Measurements from ENCODE around the gene SORL1.
"Not testable (repeated sequence)": the region's sequence is repeated elsewhere in the genome, so short reads cannot be mapped to it uniquely, and the experiment has no call there.

SORL1 gene

GRCh38 chr11:121451986-121452608, at the start of gene SORL1:
Gene SORL1, plus strand, starts transcription at chr11:121452314. Its CDS starts 18 bp downstream, at chr11:121452332.
- ChIA-PET POLR2A (no interaction called here), CTCF (interaction anchor here (0.6 to 1.5 kb wide), 4 partner anchors 9 to 61 kb away, joined by 3 to 4 read pairs (median 4); no protein-coding TSS in a partner anchor)
- TF ChIP-seq ELF4 (IDR thresholded peaks at IDR 0.05) (no peak), FOXA1 (IDR thresholded peaks at IDR 0.05) (no peak), SUZ12 (IDR thresholded peaks at IDR 0.05) (no peak), ARNT (IDR thresholded peaks at IDR 0.05) (0 out of 2 replicates have a peak, but pooled peaks have one; percentile 57), L3MBTL2 (conservative IDR thresholded peaks at IDR 0.05) (peak; percentile 40; the same call in 1 of the 2 replicates), LEF1 (IDR thresholded peaks at IDR 0.05; ENCODE audit: borderline replicate concordance) (no peak), SP1 (IDR thresholded peaks at IDR 0.05) (no peak)
- DNase-seq (ENCODE audit: extremely low spot score) = peak; percentile 86

- CTCF ChIA-PET = interaction anchor here (0.6 kb wide), 1 partner anchor 16 kb away, joined by 4 read pairs; no protein-coding TSS in a partner anchor
- no peak for TF ChIP-seq L3MBTL2 (conservative IDR thresholded peaks at IDR 0.05)
- TF ChIP-seq CTBP1 (IDR thresholded peaks at IDR 0.05; ENCODE audit: borderline replicate concordance) = no peak
- no peak for TF ChIP-seq ZNF384 (IDR thresholded peaks at IDR 0.05)
- DNase-seq (ENCODE audit: extremely low spot score) = no peak
- POLR2A ChIA-PET = no interaction called here
Measured at GRCh38 chr11:121405646-121406045, 46.5 kb upstream of the SORL1 start.

GRCh38 chr11:121406291-121406690, 45.8 kb upstream of the SORL1 start:
- CTCF ChIA-PET = no interaction called here
- no peak for TF ChIP-seq HDGF (IDR thresholded peaks at IDR 0.05; ENCODE audit: borderline replicate concordance)
- TF ChIP-seq FOXK2 (IDR thresholded peaks at IDR 0.05) = no peak
- no peak for TF ChIP-seq SUZ12 (IDR thresholded peaks at IDR 0.05)
- TF ChIP-seq LEF1 (IDR thresholded peaks at IDR 0.05; ENCODE audit: borderline replicate concordance) = no peak
- TF ChIP-seq PKNOX1 (IDR thresholded peaks at IDR 0.05) = no peak
- no peak for TF ChIP-seq ELF4 (IDR thresholded peaks at IDR 0.05)
- no peak for TF ChIP-seq FOXM1 (IDR thresholded peaks at IDR 0.05; ENCODE audit: borderline replicate concordance)
- no peak for TF ChIP-seq NFRKB (IDR thresholded peaks at IDR 0.05)
- TF ChIP-seq CTBP1 (IDR thresholded peaks at IDR 0.05; ENCODE audit: borderline replicate concordance) = no peak
- TF ChIP-seq ZNF384 (IDR thresholded peaks at IDR 0.05) = no peak
- TF ChIP-seq SP1 (IDR thresholded peaks at IDR 0.05) = no peak
- TF ChIP-seq TARDBP (IDR thresholded peaks at IDR 0.05) = no peak
- TF ChIP-seq FOXA1 (IDR thresholded peaks at IDR 0.05) = no peak
- no peak for TF ChIP-seq ARNT (IDR thresholded peaks at IDR 0.05)
- no peak for TF ChIP-seq L3MBTL2 (conservative IDR thresholded peaks at IDR 0.05)
- no peak for TF ChIP-seq BHLHE40 (IDR thresholded peaks at IDR 0.05; ENCODE audit: borderline replicate concordance)
- POLR2A ChIA-PET = no interaction called here
- no peak for DNase-seq (ENCODE audit: extremely low spot score)

- no peak for DNase-seq (ENCODE audit: extremely low spot score)
- ChIA-PET POLR2A (no interaction called here), CTCF (interaction anchor here (0.6 kb wide), 1 partner anchor 214 kb away, joined by 6 read pairs; no protein-coding TSS in a partner anchor)
- TF ChIP-seq HDGF (IDR thresholded peaks at IDR 0.05; ENCODE audit: borderline replicate concordance) = no peak
- no peak for TF ChIP-seq FOXK2 (IDR thresholded peaks at IDR 0.05)
- no peak for TF ChIP-seq SP1 (IDR thresholded peaks at IDR 0.05)
- no peak for TF ChIP-seq LEF1 (IDR thresholded peaks at IDR 0.05; ENCODE audit: borderline replicate concordance)
- TF ChIP-seq ELF4 (IDR thresholded peaks at IDR 0.05) = no peak
- TF ChIP-seq FOXA1 (IDR thresholded peaks at IDR 0.05) = no peak
- TF ChIP-seq L3MBTL2 (conservative IDR thresholded peaks at IDR 0.05) = no peak
- TF ChIP-seq PKNOX1 (IDR thresholded peaks at IDR 0.05) = no peak
- TF ChIP-seq NFRKB (IDR thresholded peaks at IDR 0.05) = no peak
- no peak for TF ChIP-seq ARNT (IDR thresholded peaks at IDR 0.05)
- no peak for TF ChIP-seq BHLHE40 (IDR thresholded peaks at IDR 0.05; ENCODE audit: borderline replicate concordance)
- TF ChIP-seq FOXM1 (IDR thresholded peaks at IDR 0.05; ENCODE audit: borderline replicate concordance) = no peak
- TF ChIP-seq ZNF384 (IDR thresholded peaks at IDR 0.05) = no peak
Measured at GRCh38 chr11:121408830-121409229, 43.3 kb upstream of the SORL1 start.

- POLR2A ChIA-PET; CTCF ChIA-PET; DNase-seq (ENCODE audit: extremely low spot score): not testable (repeated sequence)
Measured at GRCh38 chr11:121410041-121410440, 42.1 kb upstream of the SORL1 start.

- CTCF ChIA-PET = interaction anchor here (0.6 kb wide), 1 partner anchor 194 kb away, joined by 3 read pairs; no protein-coding TSS in a partner anchor
- POLR2A ChIA-PET; DNase-seq (ENCODE audit: extremely low spot score): not testable (repeated sequence)
Measured at GRCh38 chr11:121411330-121411729, 40.8 kb upstream of the SORL1 start.

- TF ChIP-seq HDGF (IDR thresholded peaks at IDR 0.05; ENCODE audit: borderline replicate concordance) = no peak
- TF ChIP-seq TARDBP (IDR thresholded peaks at IDR 0.05) = no peak
- no peak for TF ChIP-seq BHLHE40 (IDR thresholded peaks at IDR 0.05; ENCODE audit: borderline replicate concordance)
- TF ChIP-seq ARNT (IDR thresholded peaks at IDR 0.05) = no peak
- no peak for TF ChIP-seq SP1 (IDR thresholded peaks at IDR 0.05)
- TF ChIP-seq SUZ12 (IDR thresholded peaks at IDR 0.05) = no peak
- TF ChIP-seq FOXM1 (IDR thresholded peaks at IDR 0.05; ENCODE audit: borderline replicate concordance) = no peak
- no peak for TF ChIP-seq L3MBTL2 (conservative IDR thresholded peaks at IDR 0.05)
- no peak for TF ChIP-seq PKNOX1 (IDR thresholded peaks at IDR 0.05)
- no peak for TF ChIP-seq ELF4 (IDR thresholded peaks at IDR 0.05)
- TF ChIP-seq NFRKB (IDR thresholded peaks at IDR 0.05) = no peak
- DNase-seq (ENCODE audit: extremely low spot score) = no peak
- CTCF ChIA-PET = no interaction called here
- POLR2A ChIA-PET = no interaction called here
Measured at GRCh38 chr11:121412000-121412587, 40.0 kb upstream of the SORL1 start.
